Skin epidermis (tissue), 12 donors: ENCODE results near the gene BSN.

Experiments used
- H3K27ac ChIP-seq, 21 experiments: fragments of 200-600 bp; sonication (generic) in 11 of 21; one replicate each; pipeline ENCODE4 v1.5.0; 2020; ENCODE audit warnings: mild to moderate bottlenecking in 3 of 21, inconsistent platforms in 2 of 21, moderate library complexity in 2 of 21
- H3K4me3 ChIP-seq, 7 experiments: fragments of 200-600 bp; sonication (generic) in 2 of 7; one replicate each; pipeline ENCODE4 v1.5.0; 2020; ENCODE audit warnings: inconsistent platforms in 2 of 7, mild to moderate bottlenecking in 2 of 7, moderate library complexity in 1 of 7

Gene BSN

DNA sequence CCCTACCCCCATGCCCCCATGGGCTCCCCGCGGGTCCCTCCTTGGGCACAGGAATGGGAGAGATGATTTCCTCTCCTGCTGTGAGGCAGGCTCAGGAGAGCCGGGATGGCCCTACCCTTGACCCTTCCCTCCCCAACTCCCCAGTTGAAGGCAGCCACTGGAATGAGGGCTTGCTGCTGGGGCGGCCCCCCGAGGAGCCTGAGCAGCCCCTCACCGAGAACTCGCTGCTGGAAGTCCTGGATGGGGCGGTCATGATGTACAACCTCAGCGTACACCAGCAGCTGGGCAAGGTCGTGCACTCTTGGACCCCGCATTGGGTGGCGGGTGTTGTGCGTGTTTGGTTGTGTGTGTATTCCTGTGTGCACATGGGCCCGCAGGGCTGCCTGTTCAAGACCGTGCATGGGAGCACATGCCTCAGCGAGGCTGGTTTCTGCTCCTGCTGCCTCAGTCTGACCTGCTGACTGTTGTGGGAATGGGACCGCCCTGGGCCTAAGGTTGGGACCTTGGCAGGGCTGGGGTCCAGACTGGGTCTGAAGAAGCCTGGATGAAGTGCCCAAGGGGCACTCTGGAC lies 151.2 kb downstream of the BSN start:
- Histone ChIP-seq H3K27ac (no peak overlapping the region), H3K4me3 (no peak overlapping the region)

DNA sequence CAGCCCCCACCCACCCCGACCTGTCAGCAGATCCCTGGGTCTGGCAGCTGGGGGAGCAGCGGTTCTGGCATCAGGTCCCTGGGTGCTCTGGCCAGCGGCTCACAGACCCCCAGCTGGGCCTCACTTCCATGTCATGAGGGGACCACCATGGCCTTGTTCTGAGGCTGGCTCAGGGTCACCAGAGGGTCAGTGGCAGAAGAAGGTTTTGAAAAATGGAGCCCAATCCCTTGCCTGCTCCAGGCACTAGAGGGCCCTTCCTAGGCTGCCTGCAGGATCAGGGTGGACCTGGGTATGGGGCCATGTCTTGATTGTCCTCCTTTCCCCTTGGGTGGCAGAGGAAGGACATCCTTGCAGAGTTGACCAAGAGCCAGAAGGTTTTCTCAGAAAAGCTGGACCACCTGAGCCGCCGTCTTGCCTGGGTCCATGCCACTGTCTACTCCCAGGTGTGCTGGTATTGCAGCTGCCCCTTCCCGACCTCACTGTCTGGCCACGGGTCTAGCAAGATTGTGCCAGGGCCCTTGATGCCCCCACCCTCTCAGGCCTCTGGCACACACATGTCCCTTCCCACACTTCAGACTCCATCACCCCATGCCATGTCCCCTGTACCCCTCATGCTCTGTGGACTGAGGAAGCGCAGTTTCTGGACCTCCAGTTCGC lies 152.3 kb downstream of the BSN start:
- Histone ChIP-seq H3K4me3 (no peak overlapping the region), H3K27ac (no peak overlapping the region)

DNA sequence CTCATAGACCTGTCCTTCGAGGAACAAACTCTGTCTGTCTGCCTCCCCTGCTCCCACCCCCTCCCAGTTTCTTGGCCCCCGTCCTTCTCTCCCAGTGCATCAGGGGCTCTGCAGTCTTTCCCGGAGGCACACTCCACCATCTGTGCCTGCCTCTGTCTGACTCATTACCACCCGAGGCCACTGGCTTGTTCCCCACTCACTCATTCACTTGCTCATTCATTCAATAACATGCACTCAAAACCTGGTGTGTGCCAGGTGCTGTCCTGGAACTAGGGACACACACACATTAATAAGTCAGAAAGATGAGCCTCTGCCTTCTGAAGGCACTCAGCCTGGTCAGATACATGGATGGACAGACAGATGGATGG lies 152.8 kb downstream of the BSN start:
- no peak overlapping the region for H3K27ac ChIP-seq
- H3K4me3 ChIP-seq = no peak overlapping the region

DNA sequence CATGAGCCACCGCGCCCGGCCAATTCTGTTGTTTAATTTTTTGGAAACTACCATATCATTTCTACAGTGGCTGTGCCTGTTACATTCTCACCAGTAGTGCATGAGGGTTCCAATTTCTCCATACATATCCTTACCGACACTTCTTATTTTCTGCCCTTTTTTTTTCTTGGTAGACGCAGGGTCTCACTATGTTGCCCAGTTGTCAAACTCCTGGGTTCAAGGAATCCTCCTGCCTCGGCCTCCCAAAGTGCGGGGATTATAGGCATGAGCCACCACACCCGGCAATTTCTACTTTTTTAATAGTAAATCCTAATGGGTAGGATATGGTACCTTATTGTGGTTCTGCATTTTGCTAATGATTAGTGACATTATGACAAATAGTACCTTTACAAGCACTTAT lies 155.6 kb downstream of the BSN start:
- Histone ChIP-seq H3K4me3 (no peak overlapping the region), H3K27ac (no peak overlapping the region)

DNA sequence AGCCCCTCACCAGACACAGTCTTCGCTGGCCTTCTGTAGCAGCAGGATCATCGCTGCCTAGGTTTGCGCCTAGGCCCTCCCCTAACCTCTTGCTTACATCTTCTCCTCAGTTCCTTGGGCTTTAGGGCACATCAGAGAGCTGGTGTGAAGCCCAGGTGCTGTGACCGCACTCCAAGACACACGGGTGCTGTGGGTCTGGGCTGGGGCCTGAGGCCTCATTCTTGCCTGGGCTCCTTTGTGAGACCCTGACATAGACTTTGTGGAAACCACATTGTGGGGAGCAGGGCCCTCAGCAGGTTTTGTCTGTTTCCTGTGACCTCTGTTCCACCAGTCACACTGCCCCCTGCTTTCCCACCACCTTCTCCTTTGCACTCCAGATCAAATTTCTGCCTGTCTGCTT lies 157.2 kb downstream of the BSN start:
- no peak overlapping the region for H3K27ac ChIP-seq
- no peak overlapping the region for H3K4me3 ChIP-seq

DNA sequence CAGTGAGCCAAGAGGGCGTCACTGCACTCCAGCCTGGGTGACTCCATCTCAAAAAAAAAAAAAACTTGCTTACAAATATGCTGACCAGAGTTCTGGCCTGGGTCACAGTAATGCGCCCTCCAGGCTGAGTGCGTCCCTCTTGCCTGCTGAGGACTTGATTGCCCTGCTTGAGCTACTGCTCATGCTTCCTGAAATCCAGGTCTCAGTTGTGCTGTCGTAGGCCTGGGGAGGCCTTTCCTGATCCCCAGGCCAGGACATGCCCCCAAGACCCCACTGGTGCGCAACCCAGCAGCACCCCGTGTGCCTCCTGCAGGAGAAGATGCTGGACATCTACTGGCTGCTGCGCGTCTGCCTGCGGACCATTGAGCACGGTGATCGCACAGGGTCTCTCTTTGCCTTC lies 157.9 kb downstream of the BSN start:
- H3K27ac ChIP-seq = no peak overlapping the region
- no peak overlapping the region for H3K4me3 ChIP-seq

DNA sequence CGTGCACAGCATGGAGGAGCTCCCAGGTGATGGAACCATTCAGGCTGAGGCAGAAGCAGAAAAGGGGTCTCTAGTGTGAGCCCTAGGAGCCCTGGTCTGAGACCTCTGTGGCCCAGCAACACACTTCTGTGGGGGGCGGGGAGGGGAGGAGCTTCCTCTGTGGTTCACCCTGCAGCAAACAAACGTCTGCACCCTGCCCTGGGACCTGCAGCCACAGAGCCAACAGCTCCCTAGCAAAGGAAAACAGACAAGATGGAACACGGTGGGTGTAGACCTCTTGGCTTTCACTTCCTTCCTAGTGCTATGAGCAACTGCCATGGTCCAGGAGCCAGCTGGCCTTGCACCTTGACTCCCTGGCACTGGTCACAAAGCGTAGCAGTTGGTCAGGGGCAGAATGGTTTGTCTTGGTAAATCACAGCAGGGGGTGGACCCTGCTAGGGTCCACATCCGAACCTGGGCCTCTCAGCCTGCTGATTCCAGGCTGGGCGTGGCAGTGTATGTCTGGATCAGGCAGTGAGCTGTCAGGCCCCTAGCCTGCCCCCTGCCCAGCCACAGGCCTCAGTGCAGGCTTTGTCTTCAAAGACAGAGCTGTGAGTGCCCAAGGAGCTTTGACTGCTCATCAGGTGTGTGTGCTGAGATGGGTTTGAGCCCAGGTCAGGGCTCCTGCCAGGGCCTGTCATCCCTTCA lies 158.5 kb downstream of the BSN start:
- no peak overlapping the region for H3K4me3 ChIP-seq
- peak overlapping the region in 1 of 21 experiments; percentile 18 for H3K27ac ChIP-seq

DNA sequence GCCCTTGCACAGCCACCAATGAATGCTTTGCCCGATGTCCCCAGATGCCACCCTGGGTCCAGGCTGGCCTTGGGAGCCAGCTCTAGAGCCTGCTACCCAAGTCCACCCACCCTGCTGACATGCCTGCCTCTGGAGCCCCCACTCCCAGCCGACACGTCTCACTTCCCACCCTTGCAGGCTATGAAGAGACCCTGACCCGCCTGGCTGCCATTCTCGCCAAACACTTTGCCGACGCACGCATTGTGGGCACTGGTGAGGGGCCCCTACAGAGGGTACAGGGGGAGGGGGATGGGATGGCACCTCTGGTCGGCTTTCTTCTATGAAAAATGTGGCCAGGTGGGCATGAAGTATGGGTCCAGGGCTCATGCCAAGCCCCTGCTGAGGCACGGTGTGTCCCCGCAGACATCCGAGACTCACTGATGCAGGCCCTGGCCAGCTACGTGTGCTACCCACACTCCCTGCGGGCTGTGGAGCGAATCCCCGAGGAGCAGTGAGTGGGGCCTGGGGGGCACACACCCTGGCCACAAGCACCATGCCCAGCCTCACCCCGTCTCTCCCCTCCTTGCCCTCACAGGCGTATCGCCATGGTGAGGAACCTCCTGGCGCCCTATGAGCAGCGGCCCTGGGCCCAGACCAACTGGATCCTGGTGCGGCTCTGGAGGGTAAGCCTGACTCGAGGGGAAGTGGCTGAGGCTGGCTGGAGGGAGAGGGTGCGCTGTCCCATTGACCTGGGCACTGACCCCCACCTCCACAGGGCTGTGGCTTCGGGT lies 159.2 kb downstream of the BSN start:
- H3K4me3 ChIP-seq = no peak overlapping the region
- peak overlapping the region in 1 of 21 experiments; percentile 18 for H3K27ac ChIP-seq

DNA sequence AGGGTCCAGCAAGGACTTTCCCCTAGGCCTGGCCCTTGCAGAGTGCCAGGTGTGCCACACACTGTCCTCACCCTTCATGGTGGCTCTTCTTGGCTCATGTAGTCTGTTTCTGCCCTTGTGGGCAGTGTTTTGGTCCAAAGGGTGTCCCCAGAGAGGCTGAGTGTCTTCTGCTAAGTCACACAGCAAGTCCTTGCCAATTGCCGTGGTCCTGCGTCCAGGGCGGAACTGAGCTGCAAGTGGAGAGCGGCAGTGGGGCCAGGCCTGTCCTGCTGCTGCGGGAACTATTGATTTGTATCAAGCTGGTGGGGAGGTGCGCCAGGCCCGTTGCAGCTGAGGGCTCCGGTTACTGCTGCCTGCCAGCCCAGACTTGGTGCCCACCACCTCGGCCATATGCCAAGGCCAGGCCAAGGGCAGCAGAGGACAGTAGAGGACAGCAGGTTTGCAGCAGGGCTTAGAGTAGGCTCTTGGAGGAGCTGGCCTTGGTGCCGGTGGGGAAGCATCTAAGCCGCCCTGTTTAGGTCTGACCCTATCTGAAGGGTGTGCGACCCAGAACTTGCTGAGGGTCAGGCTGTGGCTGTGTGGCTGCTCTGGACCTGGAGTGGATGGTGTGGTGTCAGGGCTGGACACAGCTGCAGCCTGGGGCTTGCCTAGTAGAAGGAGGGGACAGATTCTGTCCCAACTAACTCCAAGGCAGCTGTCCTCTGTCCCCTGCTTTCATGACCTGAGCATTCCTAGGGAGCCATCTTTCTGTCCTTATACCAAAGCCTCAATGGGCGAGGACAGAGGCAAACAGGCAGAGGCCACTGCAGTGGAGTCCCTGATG lies 160.7 kb downstream of the BSN start:
- H3K27ac ChIP-seq = no peak overlapping the region
- H3K4me3 ChIP-seq = no peak overlapping the region

DNA sequence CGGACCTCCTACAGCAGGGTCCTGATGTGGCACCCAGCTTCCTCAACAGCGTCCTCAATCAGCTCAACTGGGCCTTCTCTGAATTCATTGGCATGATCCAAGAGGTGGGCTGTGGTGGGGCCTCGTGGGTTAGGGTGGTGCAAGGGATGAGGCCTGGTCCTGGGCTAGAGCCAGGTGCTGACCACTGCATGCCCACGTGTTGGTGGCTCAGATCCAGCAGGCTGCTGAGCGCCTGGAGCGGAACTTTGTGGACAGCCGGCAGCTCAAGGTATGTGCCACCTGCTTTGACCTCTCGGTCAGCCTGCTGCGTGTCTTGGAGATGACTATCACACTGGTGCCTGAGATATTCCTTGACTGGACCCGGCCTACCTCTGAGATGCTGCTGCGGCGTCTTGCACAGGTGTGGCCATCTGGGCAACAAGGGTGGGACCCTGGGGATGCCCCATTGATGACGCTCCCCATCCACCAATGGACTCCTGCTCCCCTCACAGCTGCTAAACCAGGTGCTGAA lies 161.4 kb downstream of the BSN start:
- no peak overlapping the region for H3K4me3 ChIP-seq
- H3K27ac ChIP-seq = no peak overlapping the region

DNA sequence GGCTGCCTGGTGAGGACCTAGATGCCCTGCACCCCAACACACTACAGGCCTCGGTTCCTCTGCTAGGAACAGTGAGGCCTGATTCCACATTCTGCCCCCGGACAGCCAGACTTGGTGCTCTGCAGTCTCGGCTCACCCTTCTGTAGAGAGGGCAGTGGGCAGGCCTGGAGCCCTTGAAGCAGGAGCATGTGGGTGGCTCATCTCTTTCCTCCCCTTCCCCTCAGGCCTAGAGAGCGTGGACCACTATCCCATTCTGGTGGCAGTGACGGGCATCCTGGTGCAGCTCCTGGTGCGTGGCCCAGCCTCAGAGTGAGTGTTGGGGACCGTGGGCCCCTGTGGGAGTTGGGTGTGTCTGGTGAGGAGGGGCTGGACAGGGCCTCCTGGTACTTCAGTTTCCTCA lies 161.9 kb downstream of the BSN start:
- Histone ChIP-seq H3K27ac (no peak overlapping the region), H3K4me3 (no peak overlapping the region)

DNA sequence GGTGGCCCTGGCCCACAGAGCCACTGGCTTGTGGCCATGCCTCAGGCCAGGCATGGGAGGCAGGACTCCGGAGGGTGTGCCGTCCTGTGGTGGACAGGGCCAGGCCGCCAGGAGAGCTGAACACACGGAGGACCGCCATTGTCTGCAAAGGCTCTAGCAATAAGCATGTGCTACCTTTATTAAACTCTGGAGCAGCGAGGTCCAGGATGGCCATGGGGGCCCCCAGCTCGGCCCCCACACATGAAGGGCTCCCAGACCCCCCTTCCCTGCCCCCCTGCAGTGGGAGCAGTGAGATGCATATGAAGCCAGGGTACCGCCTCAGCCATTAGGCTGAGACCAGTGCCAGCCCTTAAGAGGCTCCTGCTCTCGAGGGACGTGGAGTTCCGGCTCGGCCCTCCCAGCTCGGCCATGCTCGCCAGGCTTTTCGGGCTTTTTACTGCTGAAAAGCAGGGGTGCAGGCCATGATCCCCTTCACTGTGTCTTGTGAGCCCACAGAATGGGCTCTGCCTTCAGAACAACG lies 162.5 kb downstream of the BSN start:
- no peak overlapping the region for H3K4me3 ChIP-seq
- H3K27ac ChIP-seq = no peak overlapping the region

DNA sequence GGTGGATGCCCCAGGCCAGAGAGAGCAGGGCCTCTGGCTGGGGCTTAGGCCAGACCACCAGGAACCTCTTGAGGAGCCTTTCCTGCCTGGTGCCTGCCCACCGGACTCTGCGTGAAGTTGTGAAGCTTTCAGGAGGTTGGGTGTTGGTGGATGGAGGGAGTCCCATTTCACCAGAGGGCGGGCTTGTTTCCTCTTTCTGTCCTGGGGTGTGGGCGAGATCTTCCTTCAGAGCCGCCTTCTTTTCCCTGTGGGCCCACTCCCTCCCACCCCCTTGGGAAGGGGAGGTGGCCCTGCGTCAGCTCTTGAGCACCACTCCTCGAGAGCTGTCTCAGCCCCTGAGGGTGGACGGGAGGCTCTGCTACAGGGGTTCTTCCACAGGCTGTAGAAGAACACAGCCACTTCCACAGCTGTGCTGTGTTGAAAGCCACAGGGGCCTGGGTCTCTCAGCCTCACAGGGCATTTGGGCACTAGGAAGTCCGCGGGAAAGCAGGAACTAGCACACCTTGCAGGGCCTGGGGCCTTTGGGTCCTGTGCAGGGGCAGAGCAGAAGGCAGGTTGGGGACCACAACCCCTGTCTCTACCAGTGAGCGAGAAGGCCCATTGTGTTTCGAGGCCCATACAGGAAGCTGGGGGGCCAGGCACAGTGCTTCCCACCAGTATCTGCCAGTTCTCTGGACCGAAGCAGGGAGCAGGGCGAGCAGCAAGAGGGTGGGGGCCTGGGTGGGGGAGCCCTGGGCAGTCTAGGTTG lies 163.1 kb downstream of the BSN start:
- Histone ChIP-seq H3K4me3 (no peak overlapping the region), H3K27ac (no peak overlapping the region)

DNA sequence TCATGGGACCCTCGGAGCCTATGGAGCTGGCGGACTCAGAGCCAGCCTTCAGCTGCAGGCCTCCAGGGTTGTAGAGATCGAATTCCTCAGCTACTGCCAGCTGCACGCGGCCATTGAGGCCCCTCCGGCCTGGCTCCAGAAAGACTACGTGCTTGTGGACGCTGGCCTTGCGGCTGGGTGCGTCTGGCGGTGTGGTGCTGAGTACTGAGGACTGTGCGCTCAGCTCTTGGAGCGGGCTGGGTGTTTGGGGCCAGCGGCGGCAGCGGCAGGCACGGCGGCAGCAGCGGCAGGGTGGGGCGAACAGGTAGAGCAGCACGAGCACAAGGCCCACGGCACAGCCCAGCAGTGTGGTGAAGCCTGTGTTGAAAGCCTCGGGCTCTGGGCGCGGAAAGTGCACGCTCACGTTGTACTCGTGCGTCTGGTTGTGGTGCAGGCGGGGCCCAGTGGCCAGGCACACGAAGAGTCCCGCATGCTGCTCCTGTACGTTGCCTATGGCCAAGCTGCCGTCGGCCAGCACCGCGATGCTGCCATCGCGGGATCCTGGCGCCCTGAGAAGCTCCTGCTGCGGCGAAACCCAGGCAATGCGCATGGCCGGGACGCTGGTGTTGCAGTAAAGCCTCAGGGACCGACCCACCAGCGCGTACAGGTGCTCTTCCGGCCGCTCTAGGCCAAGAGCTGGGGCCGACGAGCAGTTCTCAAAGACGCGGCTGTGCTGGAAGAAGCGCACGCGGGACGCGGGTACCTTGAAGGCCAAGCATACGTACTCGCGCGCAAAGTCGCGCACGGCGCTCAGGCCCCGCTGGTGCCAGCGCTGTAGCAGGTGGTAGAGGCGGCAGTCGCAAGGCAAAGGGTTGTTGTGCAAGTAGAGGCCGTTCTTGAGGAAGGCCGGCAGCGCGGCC lies 163.9 kb downstream of the BSN start:
- peak overlapping the region in 3 of 7 experiments; percentile 48 to 52 (median 50) for H3K4me3 ChIP-seq
- no peak overlapping the region for H3K27ac ChIP-seq

DNA sequence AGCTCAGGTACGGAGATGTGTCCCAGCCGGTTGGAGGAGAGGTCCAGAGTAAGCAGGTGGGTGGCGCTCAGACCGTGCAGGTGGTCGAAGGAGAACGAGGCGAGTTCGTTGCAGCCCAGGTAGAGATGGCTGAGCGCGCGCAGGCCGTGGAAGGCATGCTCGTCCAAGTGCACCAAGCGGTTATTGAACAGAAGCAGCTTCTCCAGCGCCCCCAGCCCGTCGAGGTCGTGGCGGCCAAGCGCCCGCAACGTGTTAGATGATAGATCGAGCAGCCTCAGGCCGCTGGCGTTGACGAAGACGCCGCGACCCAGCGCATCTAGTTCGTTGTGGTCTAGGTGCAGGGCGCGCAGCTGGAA lies 164.6 kb downstream of the BSN start:
- H3K4me3 ChIP-seq = peak overlapping the region; percentile 36 to 52 (median 41)
- H3K27ac ChIP-seq = peak overlapping the region in 8 of 21 experiments; percentile 12 to 86 (median 60)

DNA sequence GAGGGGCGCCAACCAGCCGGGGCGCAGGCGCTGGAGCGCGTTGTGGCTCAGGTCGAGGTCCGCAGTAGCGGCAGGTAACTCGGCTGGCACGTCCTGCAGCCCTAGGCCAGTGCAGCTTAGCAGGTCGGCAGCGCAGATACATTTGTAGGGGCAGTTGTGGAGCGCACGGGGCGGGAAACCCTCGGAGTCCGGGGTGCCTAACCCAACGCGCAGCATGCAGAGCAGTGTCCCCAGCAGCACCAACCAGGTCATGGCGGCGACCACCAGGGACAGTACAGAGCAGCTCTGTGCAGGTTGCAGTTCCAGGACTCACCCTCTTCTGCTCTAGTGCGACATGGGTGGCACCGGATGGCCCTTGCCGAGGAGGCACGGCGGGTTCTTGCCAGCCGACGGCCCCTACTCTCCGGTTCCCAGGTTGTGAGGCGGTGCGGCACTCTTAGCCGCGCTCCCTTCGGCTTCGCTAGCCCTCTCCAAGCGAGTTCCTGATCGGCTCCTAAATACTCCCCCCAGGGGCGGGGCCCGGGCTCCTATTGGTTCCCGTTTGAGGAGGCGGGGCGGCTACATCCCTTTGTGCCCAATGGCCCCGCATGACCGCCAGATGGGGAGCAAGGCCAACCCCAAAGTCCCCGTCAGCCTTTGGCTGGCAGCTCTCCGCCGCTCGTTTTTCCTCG lies 165.1 kb downstream of the BSN start, which contains the start of gene AMIGO3:
Gene AMIGO3 (minus strand): TSS at position 471 of the 671 bp plus-strand sequence. CDS start 219 bp downstream, at position 252.
- Histone ChIP-seq H3K4me3 (peak within 1 kb of the TSS; percentile 36 to 52 (median 41)), H3K27ac (peak within 1 kb of the TSS in 11 of 21 experiments; percentile 12 to 86 (median 55))
